Activated B cell treated with CpG ODN at 0.5 μM for 24 hours (primary cell): ENCODE data around the gene RAPGEF6. TPM values are rescaled to one million over a fixed set of nuclear protein-coding genes. Genes with fewer than 3 reads are reported as not detected.
"Not testable (repeated sequence)": the region's sequence is repeated elsewhere in the genome, so short reads cannot be mapped to it uniquely, and the experiment has no call there.

Source experiments
- ATAC-seq: fragments of 200-7000 bp; cut with Tn5 transposase; one replicate; pipeline ENCODE4 v1.10.0; 2021; ENCODE audit warnings: low read depth, mild to moderate bottlenecking, moderate library complexity
- CTCF ChIA-PET: fragments of 350-600 bp; sonication (Branson Sonifier 250); formaldehyde crosslinking; loops from one replicate; lab custom pipeline; 2021; ENCODE audit warnings: antibody characterized with exemption; lab: Charles Lee
- POLR2A ChIA-PET: fragments of 350-600 bp; sonication (Branson Sonifier 250); formaldehyde crosslinking; loops from one replicate; lab custom pipeline; 2021; ENCODE audit warnings: antibody characterized with exemption; lab: Charles Lee
- DNase-seq: peaks from one replicate; pipeline ENCODE4 v3.0.0; 2022
- H3K27ac Mint-ChIP-seq: one replicate; pipeline ENCODE4 v1.8.0; 2020; ENCODE audit warnings: mixed read lengths
- H3K27me3 Mint-ChIP-seq: one replicate; pipeline ENCODE4 v1.8.0; 2021; ENCODE audit warnings: mixed read lengths
- H3K36me3 Mint-ChIP-seq: one replicate; pipeline ENCODE4 v1.8.0; 2021; ENCODE audit warnings: low read depth, mixed read lengths
- H3K4me1 Mint-ChIP-seq: one replicate; pipeline ENCODE4 v1.8.0; 2021; ENCODE audit warnings: mixed read lengths
- H3K4me3 Mint-ChIP-seq: one replicate; pipeline ENCODE4 v1.8.0; 2020; ENCODE audit warnings: mild to moderate bottlenecking, mixed read lengths
- H3K9me3 Mint-ChIP-seq: one replicate; pipeline ENCODE4 v1.8.0; 2020; ENCODE audit warnings: mixed read lengths
- intact Hi-C: fragments of 100-400 bp; cut with micrococcal nuclease; formaldehyde crosslinking; loops from one replicate; pipeline ENCODE4 v1.15.1; 2024
- total RNA-seq: library from RNA; stranded (reverse); gene quantifications from 2 replicates; pipeline ENCODE4 v1.2.3, GENCODE V29; 2022
- TF ChIP-seq, protein P1 (sequence below): fragments of 200-600 bp; IDR thresholded peaks from one replicate; pipeline ENCODE4 v1.8.0; 2022; ENCODE audit warnings: antibody characterized with exemption, mild to moderate bottlenecking

The RAPGEF6 gene
- total RNA-seq, 1 donor from 2014 or later: 45.1 TPM

DNA sequence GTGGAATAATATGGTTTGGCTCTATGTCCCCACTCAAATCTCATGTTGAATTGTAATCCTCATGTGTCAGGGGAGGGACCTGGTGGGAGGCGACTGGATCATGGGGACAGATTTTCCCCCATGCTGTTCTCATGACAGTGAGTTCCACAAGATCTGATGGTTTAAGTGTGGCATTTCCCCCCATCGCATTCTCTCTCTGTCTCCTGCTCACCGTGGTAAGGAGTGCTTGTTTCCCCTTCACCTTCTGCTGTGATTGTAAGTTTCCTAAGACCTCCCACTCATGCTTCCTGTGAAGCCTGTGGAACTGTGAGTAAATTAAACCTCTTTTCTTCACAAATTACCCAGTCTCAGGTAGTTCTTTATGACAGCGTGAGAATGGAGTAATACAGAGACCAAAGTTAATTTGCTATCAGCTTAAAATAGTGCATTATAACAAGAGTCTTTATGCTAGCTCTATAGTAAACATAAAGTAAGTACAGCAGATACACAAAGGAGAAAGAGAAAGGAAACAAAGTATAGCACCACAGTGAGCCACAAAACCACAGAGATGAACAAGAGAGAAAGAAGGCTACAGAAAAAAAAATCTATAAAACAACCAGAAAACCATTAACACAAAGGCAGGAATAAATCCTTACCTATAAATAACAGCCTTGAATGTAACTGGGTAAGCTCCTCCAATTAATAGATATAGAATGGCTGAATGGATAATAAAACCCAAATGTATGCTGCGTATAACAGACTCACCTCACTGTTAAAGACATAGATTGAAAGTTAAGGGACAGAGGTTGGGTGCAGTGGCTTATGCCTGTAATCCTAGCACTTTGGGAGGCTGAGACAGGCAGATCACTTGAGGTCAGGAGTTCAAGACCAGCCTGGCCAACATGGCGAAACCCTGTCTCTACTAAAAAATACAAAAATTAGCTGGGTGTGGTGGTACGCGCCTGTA is 39.7 kb downstream of the RAPGEF6 start:
- peaks cover 34% of the 10 kb centered on the region for H3K4me1 Mint-ChIP-seq
- peak overlapping the region; percentile 3 for H3K4me3 Mint-ChIP-seq
- H3K27ac Mint-ChIP-seq: no peak overlapping the region
- ChIA-PET POLR2A (no interaction called here), CTCF (interaction anchor here (1.9 kb wide), 1 partner anchor 412 kb away, joined by 6 read pairs; no protein-coding TSS in a partner anchor)
- peaks cover 57% of the 10 kb centered on the region for H3K36me3 Mint-ChIP-seq
- TF ChIP-seq, protein P1, sequence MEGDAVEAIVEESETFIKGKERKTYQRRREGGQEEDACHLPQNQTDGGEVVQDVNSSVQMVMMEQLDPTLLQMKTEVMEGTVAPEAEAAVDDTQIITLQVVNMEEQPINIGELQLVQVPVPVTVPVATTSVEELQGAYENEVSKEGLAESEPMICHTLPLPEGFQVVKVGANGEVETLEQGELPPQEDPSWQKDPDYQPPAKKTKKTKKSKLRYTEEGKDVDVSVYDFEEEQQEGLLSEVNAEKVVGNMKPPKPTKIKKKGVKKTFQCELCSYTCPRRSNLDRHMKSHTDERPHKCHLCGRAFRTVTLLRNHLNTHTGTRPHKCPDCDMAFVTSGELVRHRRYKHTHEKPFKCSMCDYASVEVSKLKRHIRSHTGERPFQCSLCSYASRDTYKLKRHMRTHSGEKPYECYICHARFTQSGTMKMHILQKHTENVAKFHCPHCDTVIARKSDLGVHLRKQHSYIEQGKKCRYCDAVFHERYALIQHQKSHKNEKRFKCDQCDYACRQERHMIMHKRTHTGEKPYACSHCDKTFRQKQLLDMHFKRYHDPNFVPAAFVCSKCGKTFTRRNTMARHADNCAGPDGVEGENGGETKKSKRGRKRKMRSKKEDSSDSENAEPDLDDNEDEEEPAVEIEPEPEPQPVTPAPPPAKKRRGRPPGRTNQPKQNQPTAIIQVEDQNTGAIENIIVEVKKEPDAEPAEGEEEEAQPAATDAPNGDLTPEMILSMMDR: no peak
- H3K9me3 Mint-ChIP-seq: peaks cover 2% of the 10 kb centered on the region
- intact Hi-C loops: no loop called here
- no peaks in the 10 kb centered on the region for H3K27me3 Mint-ChIP-seq
- no peak for ATAC-seq
- no peak for DNase-seq

DNA sequence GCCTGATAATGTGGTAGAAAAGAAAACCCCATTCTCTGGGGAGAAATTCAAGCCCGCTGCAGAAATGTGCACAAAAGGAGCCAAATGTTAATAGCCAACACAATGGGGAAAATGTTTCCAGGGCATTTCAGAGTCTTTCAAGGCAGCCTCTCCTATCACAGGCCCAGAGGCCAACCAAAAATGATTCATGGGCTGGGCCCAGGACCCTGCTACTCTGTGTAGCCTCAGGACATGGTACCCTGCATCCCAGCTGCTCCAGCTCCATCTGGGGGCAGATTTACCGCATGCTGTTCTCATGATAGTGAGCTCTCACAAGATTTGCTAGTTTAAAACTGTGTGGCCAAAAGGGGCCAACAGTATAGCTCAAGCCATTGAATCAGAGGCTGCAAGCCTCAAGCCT is 41.1 kb downstream of the RAPGEF6 start:
- CTCF ChIA-PET: interaction anchor here (8.1 kb wide), 1 partner anchor 413 kb away, joined by 279 read pairs; no protein-coding TSS in a partner anchor
- H3K27me3 Mint-ChIP-seq: no peaks in the 10 kb centered on the region
- peaks cover 34% of the 10 kb centered on the region for H3K4me1 Mint-ChIP-seq

DNA sequence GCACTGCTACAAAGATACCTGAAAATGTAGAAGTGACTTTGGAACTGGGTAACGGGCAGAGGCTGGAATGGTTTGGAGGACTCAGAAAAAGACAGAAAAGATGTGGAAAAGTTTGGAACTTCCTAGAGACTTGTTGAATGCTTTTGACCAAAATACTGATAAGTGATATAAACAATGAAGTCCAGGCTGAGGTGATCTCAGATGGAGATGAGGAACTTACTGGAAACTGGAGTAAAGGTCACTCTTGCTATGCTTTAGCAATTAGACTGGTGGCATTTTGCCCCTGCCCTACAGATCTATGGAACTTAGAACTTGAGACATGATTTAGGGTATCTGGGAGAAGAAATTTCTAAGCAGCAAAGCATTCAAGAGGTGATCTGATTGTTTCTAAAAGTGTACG is 41.6 kb downstream of the RAPGEF6 start:
- H3K4me1 Mint-ChIP-seq: peaks cover 34% of the 10 kb centered on the region
- ATAC-seq, intact Hi-C loops: not testable (repeated sequence)

More for the DNA sequence above, 41.1 kb downstream of the RAPGEF6 start:
- DNase-seq (no peak), ATAC-seq (no peak)
- Mint-ChIP-seq H3K27ac (peak overlapping the region; percentile 75), H3K9me3 (peaks cover 2% of the 10 kb centered on the region), H3K36me3 (peaks cover 46% of the 10 kb centered on the region), H3K4me3 (no peak overlapping the region)
- intact Hi-C loops: no loop called here
- TF ChIP-seq, protein P1: no peak
- POLR2A ChIA-PET: no interaction called here

DNA sequence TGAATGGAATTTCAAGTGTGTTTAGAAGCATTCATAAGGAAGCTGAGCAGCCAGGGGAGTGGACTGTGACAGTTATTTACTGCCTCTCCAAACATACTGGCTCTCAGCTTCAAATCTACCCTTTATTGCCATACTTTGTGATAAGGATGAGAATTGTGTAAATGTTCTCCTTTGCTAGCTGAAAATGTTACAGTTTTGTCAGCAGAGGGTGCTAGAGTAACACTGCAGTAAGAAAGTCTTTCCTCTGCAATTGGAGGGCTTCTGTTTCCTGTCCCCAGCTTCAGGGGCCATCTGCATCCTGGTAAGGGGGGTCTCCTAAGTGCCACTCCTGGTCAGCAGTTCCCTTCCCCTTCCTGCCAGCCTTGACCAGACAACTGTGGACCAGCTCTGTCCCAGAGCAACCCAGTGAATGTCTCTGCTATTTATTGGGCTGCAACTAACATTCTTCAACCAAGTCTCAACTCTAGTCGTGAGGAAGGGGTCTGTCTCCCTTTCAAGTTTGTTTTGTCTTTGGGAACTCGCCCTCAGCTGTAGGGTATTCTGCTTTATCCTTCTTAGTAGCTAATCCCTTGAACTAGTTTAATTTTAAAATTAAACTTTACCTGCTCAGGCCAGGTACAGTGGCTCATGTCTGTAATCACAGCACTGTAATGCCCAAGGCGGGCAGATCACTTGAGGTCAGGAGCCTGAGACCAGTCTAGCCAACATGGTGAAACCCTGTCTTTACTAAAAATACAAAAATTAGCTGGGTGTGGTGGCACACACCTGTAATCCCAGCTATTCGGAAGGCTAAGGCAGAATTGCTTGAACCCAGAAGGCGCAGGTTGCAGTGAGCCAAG is 45.3 kb downstream of the RAPGEF6 start:
- DNase-seq (no peak), ATAC-seq (peak; percentile 57)
- no peak overlapping the region for H3K4me3 Mint-ChIP-seq
- ChIA-PET POLR2A (interaction anchor here (0.5 to 1.5 kb wide), 3 partner anchors 271 to 1388 kb away, joined by 3 to 6 read pairs (median 3); no protein-coding TSS in a partner anchor), CTCF (interaction anchor here (0.6 to 8.1 kb wide), 49 partner anchors 10 to 675 kb away, joined by 3 to 279 read pairs (median 4); partner anchors contain the start of genes ACSL6, FNIP1 and IL3)
- peaks cover under 1% of the 10 kb centered on the region for H3K9me3 Mint-ChIP-seq
- TF ChIP-seq, protein P1: peak; percentile 48
- no peak overlapping the region for H3K27ac Mint-ChIP-seq
- peaks cover 34% of the 10 kb centered on the region for H3K36me3 Mint-ChIP-seq
- peaks cover 25% of the 10 kb centered on the region for H3K4me1 Mint-ChIP-seq
- intact Hi-C loops: loop anchor here (1.0 to 5.0 kb wide), 5 partner anchors 45 to 474 kb away; partner anchors contain the start of gene RAPGEF6
- H3K27me3 Mint-ChIP-seq: no peaks in the 10 kb centered on the region

More for the DNA sequence above, 41.6 kb downstream of the RAPGEF6 start:
- Mint-ChIP-seq H3K36me3 (peaks cover 41% of the 10 kb centered on the region), H3K4me3 (peak overlapping the region; percentile 42), H3K27ac (peak overlapping the region; percentile 75)
- H3K9me3 Mint-ChIP-seq, DNase-seq, H3K27me3 Mint-ChIP-seq, POLR2A ChIA-PET: not testable (repeated sequence)
- CTCF ChIA-PET: interaction anchor here (8.1 kb wide), 1 partner anchor 414 kb away, joined by 279 read pairs; no protein-coding TSS in a partner anchor

DNA sequence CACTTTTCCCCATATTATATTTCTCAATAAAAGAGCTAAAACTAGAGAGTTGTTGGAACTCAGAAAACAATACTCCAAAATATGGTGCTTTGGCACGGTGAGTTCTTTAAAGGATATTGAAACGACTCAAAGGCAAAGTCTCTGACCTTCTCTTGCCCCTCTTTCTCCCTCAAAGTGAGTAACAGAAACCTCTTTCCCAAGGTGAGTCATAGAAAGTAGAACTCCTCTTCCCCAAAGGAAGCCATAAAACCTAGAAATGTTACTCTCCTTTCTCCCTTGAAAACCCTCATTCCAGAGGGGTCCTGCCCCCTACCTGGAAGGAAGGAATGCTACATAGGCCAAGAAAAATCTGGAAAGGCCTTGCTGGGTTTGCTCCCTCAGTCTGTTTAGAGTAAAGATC is 47.5 kb downstream of the RAPGEF6 start:
- H3K9me3 Mint-ChIP-seq: no peaks in the 10 kb centered on the region
- CTCF ChIA-PET: interaction anchor here (5.7 to 8.1 kb wide), 2 partner anchors 420 to 474 kb away, joined by 94 to 279 read pairs; partner anchors contain the start of gene IL3

More for the DNA sequence above, 47.5 kb downstream of the RAPGEF6 start:
- peaks cover 13% of the 10 kb centered on the region for H3K4me1 Mint-ChIP-seq
- intact Hi-C loops: loop anchor here (5.0 kb wide), 1 partner anchor 95 kb away; no protein-coding TSS in a partner anchor
- ATAC-seq: no peak
- H3K36me3 Mint-ChIP-seq: peaks cover 35% of the 10 kb centered on the region
- DNase-seq: no peak
- POLR2A ChIA-PET: no interaction called here
- H3K4me3 Mint-ChIP-seq: no peak overlapping the region
- no peak overlapping the region for H3K27ac Mint-ChIP-seq
- no peaks in the 10 kb centered on the region for H3K27me3 Mint-ChIP-seq
- TF ChIP-seq, protein P1: no peak
